H9 (cell line): ENCODE measurements around the gene NAP1L1. TPM values are rescaled to one million over a fixed set of nuclear protein-coding genes. Genes with fewer than 3 reads are reported as not detected.

Source experiments
- DNase-seq: peaks from one replicate; pipeline ENCODE4 v3.0.0-alpha.2; 2017
- H2AFZ ChIP-seq: one replicate; pipeline ENCODE4 v1.6.1; 2013; ENCODE audit warnings: mild to moderate bottlenecking, low read length, control low read depth, moderate library complexity
- H2AK5ac ChIP-seq: 2 replicates; pipeline ENCODE4 v1.6.1; 2013; ENCODE audit warnings: low read length, control low read depth, mixed read lengths; ENCODE audit not compliant: insufficient read length
- H2BK120ac ChIP-seq: one replicate; pipeline ENCODE4 v1.6.1; 2013; ENCODE audit warnings: low read depth, mild to moderate bottlenecking, low read length, control low read depth, inconsistent platforms; ENCODE audit not compliant: poor library complexity, severe bottlenecking
- H2BK12ac ChIP-seq: 2 replicates; pipeline ENCODE4 v1.6.1; 2013; ENCODE audit warnings: low read length, control low read depth, mixed read lengths, low read depth; ENCODE audit not compliant: insufficient read length
- H2BK15ac ChIP-seq: 2 replicates; pipeline ENCODE4 v1.6.1; 2013; ENCODE audit warnings: low read depth, low read length, control low read depth
- H2BK20ac ChIP-seq: one replicate; pipeline ENCODE4 v1.6.1; 2013; ENCODE audit warnings: low read depth, mild to moderate bottlenecking, low read length, control low read depth, inconsistent platforms; ENCODE audit not compliant: poor library complexity, severe bottlenecking
- H2BK5ac ChIP-seq: 2 replicates; pipeline ENCODE4 v1.6.1; 2013; ENCODE audit warnings: low read length, control low read depth, mixed read lengths; ENCODE audit not compliant: insufficient read length
- H3K14ac ChIP-seq: 2 replicates; pipeline ENCODE4 v1.6.1; 2013; ENCODE audit warnings: low read length, control low read depth; ENCODE audit not compliant: insufficient read depth
- H3K18ac ChIP-seq: 2 replicates; pipeline ENCODE4 v1.6.1; 2013; ENCODE audit warnings: low read depth, mild to moderate bottlenecking, mixed read lengths, low read length, control low read depth; ENCODE audit not compliant: insufficient read length
- H3K23ac ChIP-seq: 2 replicates; pipeline ENCODE4 v1.6.1; 2013; ENCODE audit warnings: low read length, control low read depth, mixed read lengths, low read depth; ENCODE audit not compliant: insufficient read length
- H3K23me2 ChIP-seq: 2 replicates; pipeline ENCODE4 v1.6.1; 2013; ENCODE audit warnings: low read depth, mild to moderate bottlenecking, mixed read lengths, low read length, control low read depth; ENCODE audit not compliant: insufficient read length, poor library complexity, severe bottlenecking
- H3K27ac ChIP-seq: 2 replicates; pipeline ENCODE4 v1.5.1; 2013; ENCODE audit warnings: low read length, control low read depth, mixed read lengths, low read depth; ENCODE audit not compliant: insufficient read length
- H3K27me3 ChIP-seq: 2 replicates; pipeline ENCODE4 v1.6.1; 2013; ENCODE audit warnings: low read length, control low read depth, inconsistent platforms; ENCODE audit not compliant: insufficient read depth
- H3K4ac ChIP-seq: 2 replicates; pipeline ENCODE4 v1.6.1; 2013; ENCODE audit warnings: low read depth, mild to moderate bottlenecking, control low read depth, inconsistent platforms, low read length, moderate library complexity
- H3K4me1 ChIP-seq: 2 replicates; pipeline ENCODE4 v1.6.1; 2013; ENCODE audit warnings: low read length, control low read depth, inconsistent platforms; ENCODE audit not compliant: insufficient read depth
- H3K4me2 ChIP-seq: 2 replicates; pipeline ENCODE4 v1.6.1; 2013; ENCODE audit warnings: low read length, control low read depth, mixed read lengths; ENCODE audit not compliant: insufficient read length, insufficient read depth
- H3K56ac ChIP-seq: 2 replicates; pipeline ENCODE4 v1.6.1; 2013; ENCODE audit warnings: low read depth, mild to moderate bottlenecking, mixed read lengths, low read length, control low read depth; ENCODE audit not compliant: insufficient read length
- H3K79me1 ChIP-seq: 2 replicates; pipeline ENCODE4 v1.6.1; 2013; ENCODE audit warnings: low read depth, mild to moderate bottlenecking, moderate library complexity, low read length, control low read depth, inconsistent platforms; ENCODE audit not compliant: insufficient read depth, poor library complexity, severe bottlenecking
- H3K79me2 ChIP-seq: 2 replicates; pipeline ENCODE4 v1.6.1; 2013; ENCODE audit warnings: low read length, control low read depth, inconsistent platforms; ENCODE audit not compliant: insufficient read depth
- H3K9ac ChIP-seq: 2 replicates; pipeline ENCODE4 v1.6.1; 2013; ENCODE audit warnings: low read length, control low read depth, mixed read lengths; ENCODE audit not compliant: insufficient read length; ENCODE audit errors: extremely low read depth
- H3K9me3 ChIP-seq: one replicate; pipeline ENCODE4 v1.6.1; 2013; ENCODE audit warnings: low read depth, low read length, inconsistent platforms; ENCODE audit not compliant: control insufficient read depth
- H3T11ph ChIP-seq: one replicate; pipeline ENCODE4 v1.6.1; 2013; ENCODE audit warnings: mild to moderate bottlenecking, low read length, control low read depth, inconsistent platforms
- H4K20me1 ChIP-seq: one replicate; pipeline ENCODE4 v1.6.1; 2013; ENCODE audit not compliant: control insufficient read depth, insufficient read length, insufficient read depth
- H4K5ac ChIP-seq: 2 replicates; pipeline ENCODE4 v1.6.1; 2013; ENCODE audit warnings: low read depth, mild to moderate bottlenecking, mixed read lengths, low read length, control low read depth; ENCODE audit not compliant: insufficient read length
- H4K8ac ChIP-seq: replicated peaks from 2 replicates; pipeline ENCODE4 v1.6.1; 2013; ENCODE audit warnings: low read length, control low read depth, mixed read lengths, low read depth; ENCODE audit not compliant: insufficient read length
- H4K91ac ChIP-seq: 2 replicates; pipeline ENCODE4 v1.6.1; 2013; ENCODE audit warnings: low read depth, mild to moderate bottlenecking, moderate library complexity, mixed read lengths, low read length, control low read depth; ENCODE audit not compliant: insufficient read length
- H3K27ac Mint-ChIP-seq, 3 experiments: 2 replicates in 2 of 3; 3 replicates in 1 of 3; pipeline ENCODE4 v1.8.0; 2020 to 2021; ENCODE audit warnings: mixed read lengths in 3 of 3, mild to moderate bottlenecking in 1 of 3, moderate library complexity in 1 of 3
- H3K27me3 Mint-ChIP-seq: 2 replicates; pipeline ENCODE4 v1.8.0; 2021; ENCODE audit warnings: low read depth, mild to moderate bottlenecking, moderate library complexity, mixed read lengths
- H3K36me3 Mint-ChIP-seq, 3 experiments: 2 replicates in 2 of 3; 3 replicates in 1 of 3; pipeline ENCODE4 v1.8.0; 2020 to 2021; ENCODE audit warnings: low read depth in 3 of 3, mixed read lengths in 3 of 3; ENCODE audit not compliant: insufficient read depth in 1 of 3
- H3K4me1 Mint-ChIP-seq, 2 experiments: 2 replicates each; pipeline ENCODE4 v1.8.0; 2020; ENCODE audit warnings: mixed read lengths in 2 of 2
- H3K4me3 Mint-ChIP-seq, 2 experiments: 2 replicates in 1 of 2; 3 replicates in 1 of 2; pipeline ENCODE4 v1.8.0; 2020 to 2021; ENCODE audit warnings: mild to moderate bottlenecking in 2 of 2, mixed read lengths in 2 of 2, moderate library complexity in 1 of 2
- H3K9me3 Mint-ChIP-seq, 2 experiments: 2 replicates in 1 of 2; 3 replicates in 1 of 2; pipeline ENCODE4 v1.8.0; 2020; ENCODE audit warnings: mild to moderate bottlenecking in 2 of 2, mixed read lengths in 2 of 2, moderate library complexity in 1 of 2
- WGBS: extraction: QIAGEN DNeasy Blood & Tissue Kit; methylation state at CpG from one replicate; pipeline ENCODE4 v1.1.7; 2013; ENCODE audit warnings: missing lambda C conversion rate, low lambda C conversion rate, mixed read lengths; ENCODE audit not compliant: insufficient read length; ENCODE audit errors: extremely low coverage; 5-methylcytosine and 5-hydroxymethylcytosine counted together
- total RNA-seq: library from RNA; stranded (reverse); gene quantifications from 2 replicates; pipeline ENCODE4 v1.2.1, GENCODE V29; 2021
- TF ChIP-seq, protein P1 (sequence below): fragments of 200-600 bp; sonication (generic); conservative IDR thresholded peaks from 3 replicates; pipeline ENCODE4 v1.8.0; 2021; ENCODE audit warnings: antibody characterized with exemption, mild to moderate bottlenecking

Gene NAP1L1
- total RNA-seq, 1 experiment from 2014 or later: 1,012 TPM

DNA sequence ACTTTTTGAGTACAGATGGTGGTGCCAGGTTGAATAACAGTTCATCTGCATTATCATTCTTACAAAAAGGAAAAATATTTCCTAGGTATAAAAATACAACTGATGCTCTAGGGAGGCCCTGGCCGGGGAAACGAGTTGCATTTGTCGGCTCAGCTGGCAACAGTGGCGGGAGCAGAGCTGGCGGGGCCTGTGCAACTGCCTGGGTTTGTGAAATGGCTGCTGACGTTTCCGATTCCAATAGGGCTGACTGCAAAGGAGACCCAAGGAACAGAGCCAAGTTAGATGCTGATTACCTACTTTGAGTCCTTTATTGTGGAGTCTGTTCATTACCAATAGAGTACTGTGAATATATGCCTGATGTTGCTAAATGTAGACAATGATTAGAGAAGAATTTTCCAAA is 27.2 kb downstream of the NAP1L1 start:
- WGBS: no CpG with 5 or more reads among the region's 7 CpGs
- no peak overlapping the region for H4K8ac ChIP-seq
- no peak overlapping the region for H4K91ac ChIP-seq
- H3K27ac ChIP-seq: no peak overlapping the region
- no peaks in the 10 kb centered on the region for H3K27me3 Mint-ChIP-seq
- TF ChIP-seq, protein P1, sequence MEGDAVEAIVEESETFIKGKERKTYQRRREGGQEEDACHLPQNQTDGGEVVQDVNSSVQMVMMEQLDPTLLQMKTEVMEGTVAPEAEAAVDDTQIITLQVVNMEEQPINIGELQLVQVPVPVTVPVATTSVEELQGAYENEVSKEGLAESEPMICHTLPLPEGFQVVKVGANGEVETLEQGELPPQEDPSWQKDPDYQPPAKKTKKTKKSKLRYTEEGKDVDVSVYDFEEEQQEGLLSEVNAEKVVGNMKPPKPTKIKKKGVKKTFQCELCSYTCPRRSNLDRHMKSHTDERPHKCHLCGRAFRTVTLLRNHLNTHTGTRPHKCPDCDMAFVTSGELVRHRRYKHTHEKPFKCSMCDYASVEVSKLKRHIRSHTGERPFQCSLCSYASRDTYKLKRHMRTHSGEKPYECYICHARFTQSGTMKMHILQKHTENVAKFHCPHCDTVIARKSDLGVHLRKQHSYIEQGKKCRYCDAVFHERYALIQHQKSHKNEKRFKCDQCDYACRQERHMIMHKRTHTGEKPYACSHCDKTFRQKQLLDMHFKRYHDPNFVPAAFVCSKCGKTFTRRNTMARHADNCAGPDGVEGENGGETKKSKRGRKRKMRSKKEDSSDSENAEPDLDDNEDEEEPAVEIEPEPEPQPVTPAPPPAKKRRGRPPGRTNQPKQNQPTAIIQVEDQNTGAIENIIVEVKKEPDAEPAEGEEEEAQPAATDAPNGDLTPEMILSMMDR: no peak
- H3K79me1 ChIP-seq: peaks cover 5% of the 10 kb centered on the region
- H2BK5ac ChIP-seq: no peak overlapping the region
- no peak overlapping the region for H4K5ac ChIP-seq
- no peak overlapping the region for H2BK20ac ChIP-seq
- H3K27ac Mint-ChIP-seq: peak overlapping the region; percentile 0 to 78 (median 75); a peak in 5 of 7 replicates
- no peaks in the 10 kb centered on the region for H3K9me3 Mint-ChIP-seq
- peaks cover 44 to 90% (median 88%) of the 10 kb centered on the region in 3 experiments for H3K36me3 Mint-ChIP-seq
- H3K18ac ChIP-seq: no peak overlapping the region
- H3K79me2 ChIP-seq: peaks cover 8% of the 10 kb centered on the region; the same call in 1 of the 2 replicates
- no peaks in the 10 kb centered on the region for H3K9me3 ChIP-seq
- H3K23ac ChIP-seq: no peak overlapping the region
- no peaks in the 10 kb centered on the region for H3K23me2 ChIP-seq
- no peak overlapping the region for H2BK15ac ChIP-seq
- peaks cover 2% of the 10 kb centered on the region; the same call in 1 of the 2 replicates for H3K4me1 ChIP-seq
- H3K56ac ChIP-seq: no peak overlapping the region
- no peak overlapping the region for H3K14ac ChIP-seq
- H2BK12ac ChIP-seq: no peak overlapping the region
- no peak overlapping the region for H3K4me2 ChIP-seq
- no peak overlapping the region for H2BK120ac ChIP-seq
- no peak overlapping the region for H2AFZ ChIP-seq
- no peaks in the 10 kb centered on the region for H4K20me1 ChIP-seq
- peaks cover 30 to 31% of the 10 kb centered on the region in 2 experiments for H3K4me1 Mint-ChIP-seq
- no peak overlapping the region for H3K4ac ChIP-seq
- H3K4me3 Mint-ChIP-seq: no peak overlapping the region; a peak in 2 of 5 replicates
- DNase-seq: no peak
- no peaks in the 10 kb centered on the region for H3K27me3 ChIP-seq
- no peak overlapping the region for H3T11ph ChIP-seq
- H3K9ac ChIP-seq: no peak overlapping the region
- H2AK5ac ChIP-seq: no peak overlapping the region
